ENCODE results near the gene PTCH1. TPM values are rescaled to one million over a fixed set of nuclear protein-coding genes. Genes with fewer than 3 reads are reported as not detected.

The PTCH1 gene
- polyA plus RNA-seq (ENCODE audit: insufficient read length), result 5.2 TPM

DNA sequence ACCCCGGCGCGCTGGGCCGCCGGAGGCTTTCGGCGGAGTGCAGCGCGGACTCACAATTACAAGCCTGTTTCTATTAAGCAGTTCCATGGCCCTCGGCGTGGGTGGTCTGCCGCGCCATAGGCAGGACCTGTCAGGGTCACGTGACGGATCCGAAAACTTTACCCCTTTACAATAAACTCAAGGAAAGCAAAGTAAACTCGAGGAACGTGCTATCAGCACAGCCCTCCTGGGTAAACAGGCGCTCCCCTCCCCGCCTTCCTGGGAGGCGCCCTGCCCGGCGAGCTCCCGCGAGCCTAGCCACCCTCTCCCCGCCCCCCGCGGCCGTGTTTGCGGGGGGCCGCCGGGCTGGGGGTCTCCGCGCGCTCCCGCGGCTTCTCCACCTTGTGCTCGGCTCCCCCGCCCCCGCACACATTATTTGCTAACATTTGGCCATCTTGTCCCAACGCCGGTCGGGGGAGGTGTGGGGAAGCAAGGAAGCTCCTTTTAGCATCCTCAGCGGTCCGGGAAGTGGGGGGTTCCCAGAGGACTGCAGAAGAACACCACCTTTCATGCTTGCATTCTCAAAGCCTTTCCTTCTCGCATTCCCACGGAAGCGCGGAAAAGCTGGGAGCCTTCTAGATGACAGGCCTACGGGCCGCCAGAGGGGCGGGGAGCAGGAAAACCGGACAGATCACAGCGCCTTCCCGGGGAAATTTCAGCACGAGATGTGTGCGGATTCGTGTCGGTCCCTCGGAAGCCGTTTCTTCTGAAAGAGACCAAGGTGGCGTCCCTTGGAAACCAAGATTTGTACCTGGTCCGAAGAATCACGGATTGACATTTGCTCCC is at the start of gene PTCH1:
PTCH1 (minus strand) TSS at position 238 of the 825 bp plus-strand sequence.
- no peak for DNase-seq (ENCODE audit: low read depth)

- DNase-seq (ENCODE audit: low read depth), result no peak
These were observed 49.2 kb upstream of the PTCH1 start for GRCh38 chr9:95565982-95566381.

DNA sequence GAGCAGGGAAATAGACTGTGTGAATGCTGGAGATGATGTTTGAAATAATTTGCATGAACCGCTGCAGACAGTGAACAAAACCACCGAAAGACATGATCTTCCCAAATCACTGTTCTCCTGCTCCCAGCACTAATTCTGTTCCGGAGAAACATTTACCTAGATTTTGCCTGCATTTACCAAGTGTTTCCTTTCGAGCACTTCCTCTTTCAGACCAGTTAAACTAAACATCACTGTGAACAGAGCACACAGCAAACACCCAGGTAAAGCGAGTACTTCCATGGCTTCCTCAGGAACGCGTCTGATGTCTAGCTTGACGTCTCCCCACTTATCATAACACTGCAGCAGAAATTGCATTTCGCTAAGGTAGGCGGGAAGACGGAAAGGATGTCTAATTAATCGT is 45.1 kb upstream of the PTCH1 start:
- DNase-seq (ENCODE audit: low read depth), result no peak

DNA sequence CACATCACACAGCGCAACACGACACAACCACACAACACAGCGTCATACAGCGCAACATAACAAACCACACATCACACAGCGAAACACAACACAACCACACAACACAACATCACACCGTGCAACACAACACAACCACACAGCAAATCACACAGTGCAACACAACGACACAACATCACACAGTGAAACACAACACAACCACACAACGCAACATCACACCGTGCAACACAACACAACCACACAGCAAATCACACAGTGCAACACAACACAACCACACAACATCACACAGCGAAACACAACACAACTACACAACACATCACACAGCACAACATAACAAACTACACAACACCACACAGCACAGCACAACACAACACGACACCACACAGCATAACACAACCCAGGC is 40.4 kb upstream of the PTCH1 start:
- no peak for DNase-seq (ENCODE audit: low read depth)

- DNase-seq (ENCODE audit: low read depth), result no peak
These were observed 39.8 kb upstream of the PTCH1 start for GRCh38 chr9:95556521-95556920.

DNA sequence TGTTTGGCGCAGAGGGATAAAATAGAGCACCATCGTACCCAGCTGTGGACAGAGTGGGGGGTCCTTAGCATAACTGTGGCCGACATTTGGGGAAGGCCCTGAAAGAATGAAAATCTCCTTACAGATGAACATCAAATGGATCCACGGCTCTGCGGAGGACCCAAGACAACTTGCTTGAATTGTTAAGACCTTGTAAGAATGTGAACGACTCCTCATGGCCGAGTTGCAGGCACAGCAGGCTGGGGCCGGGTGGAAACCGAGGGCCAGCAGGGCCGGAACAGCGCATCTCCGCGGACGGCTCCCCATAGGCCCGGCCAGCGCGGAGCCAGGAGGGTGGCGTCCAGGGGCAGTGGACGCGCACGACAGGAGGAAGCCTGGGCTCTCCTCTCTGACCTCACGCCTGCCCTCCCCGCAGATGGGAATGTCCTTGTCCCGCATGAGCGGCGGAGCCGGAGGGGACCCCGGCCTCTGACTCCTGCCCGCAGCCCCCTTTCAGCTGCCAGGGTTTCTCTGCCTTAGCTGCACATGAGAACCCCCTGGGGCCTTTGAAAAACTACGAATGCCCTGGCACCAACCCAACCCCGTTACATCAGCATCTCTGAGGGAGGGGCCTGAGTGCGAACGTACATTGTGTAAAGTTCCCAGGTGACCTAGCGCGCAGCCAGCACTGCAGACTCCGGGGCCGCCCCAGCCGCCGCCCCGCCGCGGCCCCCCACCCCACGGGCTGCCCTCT is 36.2 kb upstream of the PTCH1 start:
- peak; percentile 9 for DNase-seq (ENCODE audit: low read depth)

- DNase-seq (ENCODE audit: low read depth), result no peak
These were observed 35.5 kb upstream of the PTCH1 start for GRCh38 chr9:95552255-95552654.

- no peak for DNase-seq (ENCODE audit: low read depth)
These were observed 34.6 kb upstream of the PTCH1 start for GRCh38 chr9:95551406-95551805.

DNA sequence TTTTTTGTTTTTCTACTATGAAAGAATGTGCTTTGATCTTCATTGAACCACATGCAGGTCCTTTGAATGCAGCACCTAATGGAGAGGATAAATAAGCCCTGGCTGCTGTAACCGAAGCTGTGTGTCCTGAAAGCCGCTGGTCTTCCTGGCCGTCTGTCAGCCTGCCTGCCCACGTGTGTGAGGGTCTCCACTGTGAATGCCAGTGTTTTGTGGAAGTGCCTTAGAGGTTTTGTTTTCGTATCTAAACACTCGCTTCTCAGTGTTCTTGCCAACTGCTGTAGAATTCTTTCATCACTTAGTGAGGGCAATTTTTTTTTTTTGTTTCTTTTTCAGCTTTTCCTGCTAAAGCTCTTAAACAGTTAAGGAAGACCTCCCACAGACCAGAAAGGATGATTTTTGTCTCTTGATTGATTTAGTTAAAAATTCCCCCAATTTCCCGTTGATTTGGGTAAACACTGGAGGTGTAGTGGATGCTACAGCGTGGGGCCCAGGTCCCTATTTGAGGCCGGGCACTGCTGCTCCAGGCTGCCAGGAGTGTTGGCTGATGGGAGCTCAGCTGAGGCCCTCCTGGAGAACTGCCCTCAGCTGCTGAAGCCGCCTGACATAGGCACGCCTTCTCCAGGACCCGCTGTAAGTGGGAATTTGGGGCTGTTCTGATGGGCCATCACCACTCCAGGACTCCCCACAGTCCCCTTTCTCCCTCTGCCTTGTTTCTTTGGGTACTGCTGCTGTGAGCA is 29.2 kb upstream of the PTCH1 start:
- no peak for DNase-seq (ENCODE audit: low read depth)

DNA sequence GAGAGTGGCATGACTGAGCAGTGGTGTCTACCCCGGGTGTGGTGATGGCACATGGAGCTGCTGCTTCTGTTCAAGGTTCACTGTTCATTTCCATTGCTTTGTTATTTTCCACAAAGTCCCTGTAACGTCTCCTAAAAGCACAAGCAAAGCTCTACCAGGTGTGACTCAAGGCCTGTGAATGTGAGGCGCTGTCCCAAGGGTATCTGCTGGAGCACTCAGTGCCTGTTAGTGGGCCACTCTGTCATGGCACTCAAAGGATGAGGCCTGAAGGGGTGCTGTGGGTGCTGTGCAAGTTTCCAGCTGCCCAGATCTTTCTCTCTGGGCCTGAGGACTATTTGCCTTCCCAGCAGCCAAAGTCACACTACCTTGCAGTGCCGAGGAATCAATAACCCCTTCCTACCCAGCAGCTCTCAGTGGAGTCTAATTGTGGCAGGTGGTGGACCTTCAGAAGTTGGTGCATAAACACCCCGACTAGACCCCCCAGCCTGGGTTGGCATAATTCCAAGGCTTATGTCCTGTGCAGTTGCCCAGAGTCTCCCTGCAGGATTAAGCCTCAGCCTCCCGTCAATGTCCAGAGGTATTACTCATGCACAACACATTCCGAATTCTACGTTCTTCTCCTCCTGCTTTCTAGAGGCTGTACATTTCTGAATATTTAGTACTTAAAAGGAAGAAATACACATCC is 17.4 kb upstream of the PTCH1 start:
- DNase-seq (ENCODE audit: low read depth), result no peak

DNA sequence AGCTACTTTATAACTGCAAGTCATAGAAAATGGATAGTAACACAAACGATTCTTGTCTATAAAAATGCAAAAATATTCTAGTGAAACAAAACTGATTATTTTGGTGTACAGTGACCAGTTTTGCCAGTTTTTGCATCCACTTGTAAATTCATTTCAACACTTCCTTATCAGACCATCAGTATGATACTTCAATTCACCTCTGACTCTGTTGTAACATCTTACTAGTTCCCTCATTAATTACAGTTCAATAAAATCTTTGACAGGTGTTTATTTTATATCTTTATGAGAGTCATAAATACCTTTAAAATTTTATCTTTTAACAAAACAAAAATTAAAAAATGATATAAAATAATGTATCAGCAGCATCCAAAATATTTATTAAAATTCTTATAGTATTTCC is 13.1 kb upstream of the PTCH1 start:
- no peak for DNase-seq (ENCODE audit: low read depth)

DNA sequence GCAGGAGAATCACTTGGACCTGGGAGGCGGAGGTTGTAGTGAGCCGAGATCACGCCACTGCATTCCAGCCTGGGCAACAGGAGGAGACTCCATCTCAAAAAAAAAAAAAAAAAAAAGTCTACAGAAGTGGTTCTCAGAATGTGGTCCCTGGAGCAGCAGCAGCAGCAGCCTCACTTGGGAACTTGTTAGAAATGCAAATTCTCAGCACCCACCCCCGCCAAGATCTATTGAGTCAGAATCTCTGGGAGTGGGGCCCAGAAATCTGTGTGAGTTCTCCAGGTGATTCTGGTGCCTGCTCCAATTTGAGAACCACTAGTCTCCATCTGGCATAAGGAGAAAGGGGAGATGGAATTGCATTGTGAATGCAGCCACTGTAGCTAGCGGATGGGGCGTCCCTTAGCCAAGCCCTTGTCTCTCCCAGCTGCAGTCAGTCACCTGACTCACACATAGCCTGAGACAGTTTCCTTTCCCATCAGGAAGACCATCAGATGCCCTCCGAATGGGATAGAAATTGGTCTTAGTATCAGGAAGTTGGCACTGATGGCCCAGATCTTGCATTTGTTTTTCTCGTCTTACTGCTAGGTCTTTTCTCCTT is 12.2 kb upstream of the PTCH1 start:
- no peak for DNase-seq (ENCODE audit: low read depth)

DNA sequence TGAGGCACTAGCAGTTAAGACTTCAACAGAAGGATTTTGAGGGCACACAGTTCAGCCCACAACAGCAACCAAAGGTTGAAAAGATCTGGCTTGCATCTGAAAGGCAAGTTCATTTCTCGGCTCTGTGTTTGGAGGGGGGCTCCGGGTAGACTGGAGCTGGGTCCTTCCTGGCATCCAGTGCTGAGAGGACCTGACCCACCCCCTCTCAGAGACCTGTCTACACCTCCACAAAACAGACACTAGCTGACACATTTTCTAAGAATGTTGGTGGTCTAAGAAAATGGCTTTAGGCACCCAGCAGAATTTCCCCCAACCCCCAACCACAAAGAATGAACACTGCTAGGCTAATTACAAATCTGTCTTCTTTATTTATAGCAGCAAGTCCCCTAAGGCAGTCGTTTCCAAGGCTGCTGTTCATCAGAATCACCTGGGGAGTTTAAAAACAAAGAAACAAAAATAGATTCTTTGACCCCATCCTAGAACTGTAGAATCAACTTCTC is 6.2 kb upstream of the PTCH1 start:
- DNase-seq (ENCODE audit: low read depth), result no peak

DNA sequence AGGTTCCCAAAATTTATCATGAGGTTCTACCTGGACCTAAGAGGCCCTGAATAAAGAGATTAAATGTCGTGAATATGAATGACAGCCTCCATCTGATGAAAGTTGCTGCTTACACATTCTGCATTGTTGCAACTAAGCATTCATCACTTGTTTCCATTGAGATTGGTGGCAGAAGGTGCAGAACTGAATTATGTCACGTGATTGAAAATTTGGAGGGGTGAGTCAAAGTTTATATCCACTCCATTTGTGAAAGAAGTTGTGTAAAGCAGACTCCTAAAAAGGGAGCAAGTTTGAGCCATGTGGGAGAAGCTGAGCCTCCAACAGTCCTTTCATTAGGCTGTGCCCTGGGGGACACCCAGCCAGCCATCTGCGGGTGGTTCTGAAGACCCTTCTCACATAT is 4.9 kb upstream of the PTCH1 start:
- DNase-seq (ENCODE audit: low read depth), result no peak

DNA sequence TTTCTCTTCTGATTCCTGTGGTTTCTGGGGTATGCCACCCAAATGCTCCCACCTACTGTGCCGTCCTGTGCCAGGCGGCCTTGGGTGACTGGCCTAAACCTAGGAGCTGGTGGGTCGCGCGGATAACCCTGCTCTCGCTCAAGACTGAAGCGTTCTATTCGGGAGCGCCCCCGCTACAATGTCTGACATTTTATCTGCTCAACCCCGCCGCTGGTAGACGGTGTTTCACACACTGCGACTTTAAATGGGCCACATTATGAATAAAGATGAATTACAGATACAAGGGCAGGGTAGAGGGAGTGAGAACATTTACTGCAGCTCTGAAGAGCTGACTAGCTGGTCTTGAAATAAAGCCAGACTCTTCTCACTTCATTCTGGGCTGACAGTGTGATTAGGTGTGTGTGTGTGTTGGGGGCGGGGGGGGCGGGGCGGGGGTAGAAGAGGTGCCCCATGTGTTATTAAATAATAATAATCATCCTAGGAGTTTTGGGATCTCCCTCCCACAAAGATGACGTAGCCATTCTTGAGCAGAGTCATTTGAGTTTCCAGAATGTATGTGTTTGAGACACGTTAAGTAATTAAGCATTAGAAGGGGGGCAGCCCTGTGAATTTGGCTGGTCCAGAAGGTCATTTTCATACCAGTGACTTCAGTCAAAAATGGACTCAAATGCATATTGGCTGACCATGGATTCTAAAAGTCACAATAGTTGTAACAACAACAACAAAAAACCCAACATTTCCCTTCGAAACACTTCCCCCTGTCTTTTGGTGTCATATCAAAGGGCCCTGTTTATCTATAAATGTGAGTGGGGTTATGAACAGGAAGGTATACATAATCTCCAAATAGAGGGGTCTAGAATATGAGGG is 1.0 kb upstream of the PTCH1 start:
- DNase-seq (ENCODE audit: low read depth), result no peak

GRCh38 chr9:95516221-95516733 is 494 bp downstream of the PTCH1 start:
- no peak for DNase-seq (ENCODE audit: low read depth)

DNA sequence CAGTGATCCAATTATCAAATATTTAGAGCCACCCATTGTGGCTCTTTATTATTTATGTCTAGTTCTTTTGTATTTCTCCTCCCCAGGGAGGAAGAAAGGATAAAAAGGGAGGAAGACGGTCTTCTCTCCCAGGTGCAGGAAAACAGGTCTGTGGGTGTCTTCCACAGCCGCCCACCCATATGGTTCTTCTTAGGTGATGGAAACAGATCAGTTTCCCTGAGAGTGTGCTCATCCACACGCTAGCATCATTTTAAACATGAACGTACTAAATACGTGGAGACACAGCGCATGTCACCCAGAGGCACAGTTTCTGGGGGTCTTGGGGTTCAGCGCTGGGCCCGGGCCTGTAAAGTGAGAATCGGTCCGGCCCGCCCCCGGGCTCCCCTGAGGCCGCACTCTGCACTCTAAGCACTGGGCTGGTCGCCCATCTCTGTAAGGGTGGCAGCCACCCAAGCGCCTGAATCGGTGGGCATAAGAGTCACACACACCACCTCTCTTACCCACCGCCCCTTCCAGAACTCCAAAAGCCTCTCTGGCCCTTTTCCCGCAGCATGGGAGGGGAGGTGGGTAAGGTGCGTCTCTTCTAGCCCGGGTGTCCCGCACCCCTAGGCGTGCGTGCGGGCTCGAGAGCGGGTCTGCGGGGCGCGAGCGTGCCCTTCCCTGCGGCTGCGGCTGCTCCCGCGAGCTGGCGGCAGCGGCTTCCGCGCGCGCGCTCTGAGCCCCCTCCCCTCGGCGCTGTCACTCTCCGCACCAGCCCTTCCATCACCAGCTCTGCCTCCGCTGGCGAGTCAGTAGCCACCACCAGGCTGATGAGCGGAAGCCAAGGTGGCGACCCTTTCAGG is 1.3 kb downstream of the PTCH1 start:
- DNase-seq (ENCODE audit: low read depth), result no peak

- DNase-seq (ENCODE audit: low read depth), result no peak
These were observed 2.4 kb downstream of the PTCH1 start for GRCh38 chr9:95514342-95514741.

- DNase-seq (ENCODE audit: low read depth), result no peak
These were observed 3.1 kb downstream of the PTCH1 start for GRCh38 chr9:95513711-95514110.

Measured in forelimb muscle (tissue), 1 donor.